ENCODE data around the gene TAS2R10.
"Not testable (repeated sequence)": the region's sequence is repeated elsewhere in the genome, so short reads cannot be mapped to it uniquely, and the experiment has no call there.

The TAS2R10 gene

GRCh38 chr12:10826258-10826657, at the start of gene TAS2R10:
Gene TAS2R10, minus strand, starts transcription at chr12:10826358. Its CDS starts 89 bp downstream, at chr12:10826269.
- DNase-seq = no peak

GRCh38 chr12:10873378-10873777, 47.2 kb upstream of the TAS2R10 start:
- no peak for DNase-seq

- DNase-seq = no peak
These were observed 41.2 kb upstream of the TAS2R10 start for GRCh38 chr12:10867381-10867780.

- no peak for DNase-seq
These were observed 37.5 kb upstream of the TAS2R10 start for GRCh38 chr12:10863512-10864218.

GRCh38 chr12:10861366-10861765, 35.2 kb upstream of the TAS2R10 start:
- no peak for DNase-seq

- DNase-seq = no peak
These were observed 29.6 kb upstream of the TAS2R10 start for GRCh38 chr12:10855807-10856206.

- DNase-seq = no peak
These were observed 27.6 kb upstream of the TAS2R10 start for GRCh38 chr12:10853776-10854175.

GRCh38 chr12:10851243-10851858, 25.2 kb upstream of the TAS2R10 start:
- DNase-seq = no peak

- peak; percentile 18 for DNase-seq
These were observed 23.3 kb upstream of the TAS2R10 start, which contains the start of gene PRR4 for GRCh38 chr12:10849425-10849878. Gene PRR4, minus strand, starts transcription at chr12:10849475. Its CDS starts 38 bp downstream, at chr12:10849437.

GRCh38 chr12:10847744-10848143, 21.6 kb upstream of the TAS2R10 start:
- DNase-seq = no peak

- DNase-seq = no peak
These were observed 16.7 kb upstream of the TAS2R10 start for GRCh38 chr12:10842862-10843261.

GRCh38 chr12:10838461-10838860, 12.3 kb upstream of the TAS2R10 start:
- DNase-seq = no peak

GRCh38 chr12:10829994-10830393, 3.8 kb upstream of the TAS2R10 start:
- DNase-seq = no peak

- no peak for DNase-seq
These were observed 1.2 kb downstream of the TAS2R10 start for GRCh38 chr12:10824957-10825356.

- DNase-seq = no peak
These were observed 14.1 kb downstream of the TAS2R10 start for GRCh38 chr12:10811883-10812536.

- no peak for DNase-seq
These were observed 16.1 kb downstream of the TAS2R10 start, which contains the start of gene TAS2R9 for GRCh38 chr12:10810068-10810467. Gene TAS2R9, minus strand, starts transcription at chr12:10810168. Its CDS starts 93 bp downstream, at chr12:10810075.

GRCh38 chr12:10807186-10807585, 19.0 kb downstream of the TAS2R10 start, which contains the start of gene TAS2R8:
Gene TAS2R8, minus strand, starts transcription at chr12:10807286. Its CDS starts 306 bp downstream, at chr12:10806980.
- no peak for DNase-seq

GRCh38 chr12:10802587-10802986, 23.6 kb downstream of the TAS2R10 start, which contains the start of gene TAS2R7:
Gene TAS2R7, minus strand, starts transcription at chr12:10802627. Its CDS starts 57 bp downstream, at chr12:10802570.
- DNase-seq = no peak

- DNase-seq = no peak
These were observed 24.4 kb downstream of the TAS2R10 start for GRCh38 chr12:10801741-10802140.

- DNase-seq = no peak
These were observed 31.9 kb downstream of the TAS2R10 start for GRCh38 chr12:10794222-10794621.

- not testable (repeated sequence) for DNase-seq
These were observed 34.4 kb downstream of the TAS2R10 start for GRCh38 chr12:10791769-10792168.

- DNase-seq = no peak
These were observed 42.9 kb downstream of the TAS2R10 start for GRCh38 chr12:10783252-10783651.

- peak; percentile 28 for DNase-seq
These were observed 47.1 kb downstream of the TAS2R10 start for GRCh38 chr12:10779103-10779502.

All from hematopoietic multipotent progenitor cell treated with erythropoietin and hydrocortisone succinate and interleukin-3 and kit ligand, for 4 days (in vitro differentiated cells).